Measurements from ENCODE around the gene KLF5.
"Not testable (repeated sequence)": the region's sequence is repeated elsewhere in the genome, so short reads cannot be mapped to it uniquely, and the experiment has no call there.

Gene KLF5

DNA sequence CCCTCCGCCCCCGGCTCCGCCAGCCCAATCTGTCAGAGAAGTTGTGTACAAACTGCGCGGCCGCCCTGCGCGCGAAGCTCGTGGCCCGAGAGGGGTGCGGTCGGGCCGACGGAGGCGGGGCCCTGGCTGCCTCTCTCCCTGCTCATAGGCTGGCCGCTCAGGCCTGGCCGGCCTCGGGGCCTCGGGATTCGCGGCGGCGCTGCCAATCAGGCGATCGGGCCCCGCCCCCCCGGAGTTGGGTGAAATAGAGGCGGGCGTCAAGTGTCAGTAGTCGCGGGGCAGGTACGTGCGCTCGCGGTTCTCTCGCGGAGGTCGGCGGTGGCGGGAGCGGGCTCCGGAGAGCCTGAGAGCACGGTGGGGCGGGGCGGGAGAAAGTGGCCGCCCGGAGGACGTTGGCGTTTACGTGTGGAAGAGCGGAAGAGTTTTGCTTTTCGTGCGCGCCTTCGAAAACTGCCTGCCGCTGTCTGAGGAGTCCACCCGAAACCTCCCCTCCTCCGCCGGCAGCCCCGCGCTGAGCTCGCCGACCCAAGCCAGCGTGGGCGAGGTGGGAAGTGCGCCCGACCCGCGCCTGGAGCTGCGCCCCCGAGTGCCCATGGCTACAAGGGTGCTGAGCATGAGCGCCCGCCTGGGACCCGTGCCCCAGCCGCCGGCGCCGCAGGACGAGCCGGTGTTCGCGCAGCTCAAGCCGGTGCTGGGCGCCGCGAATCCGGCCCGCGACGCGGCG, at the start of gene KLF5:
Gene KLF5 (plus strand): TSS at position 270 of the 724 bp plus-strand sequence. CDS start 323 bp downstream, at position 593.
- peak; percentile 81 for DNase-seq (ENCODE audit: low read depth)

DNA sequence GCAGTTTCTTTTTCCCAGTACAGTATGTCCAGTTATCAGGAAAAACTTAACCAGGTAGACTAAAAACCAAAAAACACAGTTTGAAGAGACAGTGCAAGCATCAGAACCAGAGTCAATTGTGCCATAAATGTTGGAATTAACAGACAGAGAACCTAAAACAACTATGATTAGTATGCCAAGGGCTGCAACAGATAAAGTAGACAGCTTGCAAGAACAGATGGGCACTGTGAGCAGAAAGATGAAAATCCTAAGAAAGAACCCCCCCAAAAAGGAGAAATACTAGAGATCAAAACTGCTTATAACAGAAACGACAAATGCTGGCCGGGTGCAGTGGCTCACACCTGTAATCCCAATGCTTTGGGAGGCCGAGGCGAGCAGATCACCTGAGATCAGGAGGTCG, 47.1 kb upstream of the KLF5 start:
- DNase-seq (ENCODE audit: low read depth): no peak

DNA sequence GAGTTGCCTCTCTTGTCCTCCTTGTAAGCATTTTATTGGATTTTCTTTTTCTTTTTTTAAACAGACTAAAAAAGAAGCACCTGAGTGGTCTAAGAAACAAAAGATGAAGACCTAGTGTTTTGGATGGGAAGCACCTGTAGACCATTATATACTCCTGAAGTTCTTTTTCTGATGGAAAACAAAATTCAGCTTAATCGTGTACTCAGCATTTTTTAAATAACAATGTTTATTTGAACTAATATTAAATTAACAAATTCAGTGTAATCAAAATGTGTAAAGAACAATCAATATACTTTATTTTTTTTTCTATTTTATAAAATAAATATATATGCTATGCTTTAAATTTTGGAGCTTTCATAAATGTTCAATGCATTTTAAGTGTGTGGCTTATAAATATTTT, 43.0 kb upstream of the KLF5 start:
- DNase-seq (ENCODE audit: low read depth): no peak

DNA sequence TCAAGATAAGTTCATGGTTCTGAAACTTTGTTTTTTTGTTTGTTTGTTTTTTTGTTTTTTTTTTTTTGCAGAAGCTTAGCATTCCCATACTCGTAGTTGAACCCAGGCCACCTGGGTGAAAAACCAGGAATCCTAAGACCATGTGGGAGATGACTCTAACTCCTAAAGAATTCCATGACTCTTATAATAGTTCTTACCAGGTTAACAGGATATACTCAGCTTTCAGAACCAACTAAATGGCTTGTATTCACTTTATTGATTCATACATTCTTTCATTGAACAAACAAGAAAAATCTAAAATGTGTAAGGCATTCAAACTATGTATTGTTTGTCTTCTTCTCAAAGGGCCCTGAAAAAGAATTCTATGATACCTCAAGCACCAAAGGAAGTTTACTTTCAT, 40.5 kb upstream of the KLF5 start:
- no peak for DNase-seq (ENCODE audit: low read depth)

DNA sequence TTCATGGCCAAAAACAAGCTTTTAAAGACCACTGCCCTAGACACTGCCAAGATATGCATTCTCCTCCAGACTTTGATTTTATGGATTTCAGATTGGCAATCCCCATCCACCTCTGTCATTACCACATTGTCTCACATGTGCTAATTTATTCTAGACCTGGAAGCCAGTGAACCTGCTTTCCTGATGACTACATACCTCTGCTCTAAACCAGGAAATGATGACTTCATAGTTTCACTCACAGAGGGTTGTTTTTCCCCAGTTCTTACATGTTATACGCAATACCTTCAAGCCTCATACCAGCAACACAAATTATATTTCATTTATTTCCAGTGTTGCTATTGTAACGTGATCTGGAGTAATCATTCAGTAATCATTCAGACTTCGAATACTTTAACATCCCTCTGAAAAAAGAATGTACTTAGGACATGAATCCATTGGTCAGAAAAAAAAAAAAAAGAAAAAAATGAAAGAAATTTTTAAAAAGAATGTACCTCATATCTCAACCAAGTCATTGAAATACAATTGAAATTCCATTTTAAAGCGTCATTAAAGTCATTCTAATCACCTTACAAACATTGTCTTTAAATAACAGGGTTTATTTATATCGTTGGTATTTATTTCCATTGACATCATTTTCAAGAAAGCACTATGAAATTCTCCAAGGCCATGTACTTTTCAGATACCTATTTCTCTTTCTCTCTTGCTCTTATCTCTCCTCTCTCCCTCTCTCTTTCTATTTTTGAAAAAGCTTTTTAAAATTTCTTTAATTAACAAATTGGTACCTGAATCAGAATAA, 33.4 kb upstream of the KLF5 start:
- DNase-seq (ENCODE audit: low read depth): no peak

DNA sequence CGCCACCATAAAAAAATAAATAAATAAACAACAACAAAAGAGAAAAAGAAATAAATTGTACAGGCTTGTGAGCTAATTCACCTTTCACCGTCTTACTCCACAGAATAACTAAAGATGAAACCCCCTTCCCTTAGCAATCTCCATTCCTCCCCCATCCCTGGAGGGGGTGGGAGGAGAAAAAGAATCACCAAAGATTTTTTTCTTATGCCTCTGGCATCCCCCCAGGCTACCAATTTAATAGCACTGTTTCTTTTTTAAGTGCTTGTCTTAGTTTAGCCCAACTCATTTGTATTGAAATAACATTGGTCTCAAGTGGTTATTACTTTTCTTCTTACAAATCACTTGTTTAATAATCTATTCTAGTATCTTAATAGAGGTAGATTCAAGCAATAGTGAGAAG, 23.9 kb upstream of the KLF5 start:
- no peak for DNase-seq (ENCODE audit: low read depth)

DNA sequence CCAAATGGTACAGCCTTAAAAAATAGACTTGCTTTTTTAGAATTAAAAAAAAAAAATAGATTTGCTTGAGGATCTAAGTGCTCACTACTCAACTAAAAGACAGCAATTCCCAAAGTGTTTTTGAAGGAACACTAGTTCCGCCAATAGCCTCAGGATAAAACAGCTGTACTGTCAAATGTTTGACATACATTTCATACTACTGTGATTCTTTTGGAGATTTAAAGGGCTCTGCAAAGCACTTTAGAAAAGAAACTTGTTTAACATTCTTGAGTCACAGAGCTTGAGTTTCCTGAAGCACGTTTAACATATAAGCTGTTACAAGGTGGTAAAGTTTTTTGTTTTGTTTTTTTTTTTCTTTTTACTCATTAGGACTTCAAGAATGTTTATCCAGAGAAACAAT, 23.1 kb upstream of the KLF5 start:
- no peak for DNase-seq (ENCODE audit: low read depth)

DNA sequence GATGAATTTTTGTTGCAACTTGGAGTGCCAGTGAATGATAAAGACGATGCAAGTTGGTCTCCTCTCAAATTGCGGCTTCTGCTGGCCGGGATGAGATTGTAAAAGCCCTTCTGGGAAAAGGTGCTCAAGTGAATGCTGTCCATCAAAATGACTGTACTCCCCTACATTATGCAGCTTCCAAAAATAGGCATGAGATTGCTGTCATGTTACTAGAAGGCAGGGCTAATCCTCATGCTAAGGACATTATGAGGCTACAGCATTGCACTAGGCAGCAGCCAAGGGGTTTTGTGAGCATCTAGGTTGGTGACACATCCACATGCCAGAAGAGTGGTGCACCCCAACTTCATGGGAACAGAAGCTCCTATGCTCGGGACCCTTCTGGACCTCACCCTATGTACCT, 22.2 kb upstream of the KLF5 start:
- no peak for DNase-seq (ENCODE audit: low read depth)

DNA sequence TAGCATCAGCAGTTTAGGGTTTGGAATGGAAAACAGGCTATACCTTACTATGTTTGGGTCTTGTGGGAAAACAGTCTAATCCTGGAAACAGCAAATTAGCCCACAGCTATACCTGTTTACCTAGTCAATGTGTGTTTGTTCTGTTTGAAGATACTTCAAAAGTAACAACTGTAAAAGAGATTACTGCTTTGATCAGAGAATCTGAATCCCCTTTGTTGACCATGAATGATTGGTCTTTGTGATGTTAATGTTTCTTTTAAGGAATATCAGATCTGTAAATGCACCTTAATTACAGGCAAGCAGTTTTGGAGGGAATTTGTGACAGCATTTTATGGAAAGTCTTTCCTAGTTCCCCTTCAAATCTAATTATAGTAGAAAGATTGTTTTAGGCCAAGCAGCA, 20.7 kb upstream of the KLF5 start:
- DNase-seq (ENCODE audit: low read depth): no peak

DNA sequence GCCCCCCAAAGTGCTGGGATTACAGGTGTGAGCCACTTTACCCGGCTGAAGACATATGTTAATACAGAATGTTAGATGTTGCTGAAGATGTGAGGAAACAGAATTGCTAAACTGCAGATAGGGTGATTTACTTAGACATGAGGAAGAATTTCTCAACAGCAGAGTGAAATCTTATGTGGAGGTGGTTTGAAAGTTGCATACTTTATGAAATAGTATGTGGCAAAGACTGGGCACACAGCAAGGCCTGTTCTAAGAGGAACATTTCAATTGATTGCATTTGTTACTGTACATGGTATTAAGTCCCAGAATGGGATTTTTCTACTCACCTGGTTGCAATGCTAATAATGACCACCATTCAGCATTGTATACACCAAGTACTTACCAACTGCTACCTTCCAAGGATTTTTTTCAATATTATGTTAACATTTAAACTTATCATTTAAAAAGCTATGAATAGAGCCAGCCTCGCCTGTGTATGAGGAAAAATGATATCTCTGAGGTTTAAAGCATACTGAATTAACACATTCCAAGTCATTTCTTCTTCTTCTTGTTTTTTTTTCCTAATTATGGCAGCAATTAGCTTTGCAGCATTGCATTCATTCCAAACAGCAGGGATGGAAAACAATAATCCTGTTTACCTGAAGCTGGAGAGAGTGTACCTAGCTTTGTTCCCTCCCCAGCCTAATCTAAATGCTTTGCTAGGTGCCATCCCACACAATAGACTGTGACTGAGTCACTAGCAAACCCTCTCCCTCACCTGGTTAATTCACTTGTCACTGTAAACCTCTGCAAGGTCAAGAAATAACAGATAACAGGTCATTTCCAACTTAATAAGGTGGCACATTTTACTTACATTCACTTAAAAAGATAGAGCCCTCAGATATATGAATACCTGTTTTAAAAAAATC, 19.4 kb upstream of the KLF5 start:
- no peak for DNase-seq (ENCODE audit: low read depth)

DNA sequence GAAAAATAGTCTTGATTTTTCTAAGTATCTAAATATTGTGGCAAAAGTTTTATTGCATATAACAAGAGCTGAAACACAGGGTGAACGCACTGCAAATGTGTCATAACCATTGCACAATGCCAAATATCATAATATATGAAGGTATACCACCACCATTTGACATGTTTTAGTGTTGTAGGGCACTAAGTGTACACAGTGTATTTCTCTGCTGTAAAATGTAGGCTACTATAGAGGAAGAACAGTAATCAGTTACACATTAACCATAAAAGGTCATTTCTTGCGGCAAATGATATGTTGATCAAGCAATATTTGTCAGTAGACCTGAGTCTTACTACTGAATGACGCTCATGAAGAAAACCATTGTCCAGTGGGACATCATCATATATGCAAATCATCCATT, 18.3 kb upstream of the KLF5 start:
- DNase-seq (ENCODE audit: low read depth): no peak

DNA sequence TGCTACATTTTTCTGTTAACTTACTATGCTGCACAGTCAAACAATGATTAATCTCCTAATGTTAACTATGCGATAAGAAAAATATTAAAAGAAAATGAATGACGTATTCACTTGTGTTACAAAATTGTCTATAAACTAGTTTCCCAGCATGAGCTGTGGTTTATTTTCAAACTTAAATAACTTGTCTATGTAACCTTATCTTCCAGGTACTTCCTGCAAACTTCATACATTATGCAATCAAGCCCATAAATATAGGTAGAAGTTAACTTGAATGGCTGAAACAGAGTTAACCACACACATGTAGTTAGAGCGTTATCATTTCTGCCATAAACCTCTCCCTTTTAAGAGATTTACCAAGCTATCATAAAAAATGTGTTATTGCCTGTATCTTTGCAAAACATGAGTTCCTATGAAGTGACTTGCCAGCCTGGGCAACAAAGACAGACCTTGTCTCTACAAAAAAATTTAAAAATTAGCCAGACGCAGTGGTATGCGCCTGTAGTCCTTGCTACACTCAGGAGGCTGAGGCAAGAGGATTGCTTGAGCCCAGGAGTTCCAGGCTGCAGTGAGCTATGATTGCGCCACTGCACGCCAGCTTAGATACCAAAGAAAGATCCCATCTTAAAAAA, 17.7 kb upstream of the KLF5 start:
- no peak for DNase-seq (ENCODE audit: low read depth)

DNA sequence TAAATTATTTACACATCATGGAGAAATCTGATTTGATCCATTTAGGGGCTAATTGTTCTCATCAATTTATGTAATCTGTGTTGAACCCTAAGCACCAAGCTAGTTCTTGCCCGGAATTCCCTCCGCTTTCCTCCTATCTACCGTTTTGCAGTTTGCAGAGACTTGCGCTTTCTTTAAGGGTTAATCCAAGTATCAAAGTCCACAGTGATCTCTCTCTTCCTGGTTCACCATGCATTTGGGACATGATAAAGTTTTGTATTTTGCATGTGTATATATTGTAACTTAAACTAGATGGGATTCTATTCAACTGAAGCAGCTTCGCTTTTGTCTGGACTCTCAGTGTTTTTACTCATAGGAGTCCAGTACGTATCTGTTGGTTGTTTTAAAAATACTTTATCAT, 13.8 kb upstream of the KLF5 start:
- no peak for DNase-seq (ENCODE audit: low read depth)

DNA sequence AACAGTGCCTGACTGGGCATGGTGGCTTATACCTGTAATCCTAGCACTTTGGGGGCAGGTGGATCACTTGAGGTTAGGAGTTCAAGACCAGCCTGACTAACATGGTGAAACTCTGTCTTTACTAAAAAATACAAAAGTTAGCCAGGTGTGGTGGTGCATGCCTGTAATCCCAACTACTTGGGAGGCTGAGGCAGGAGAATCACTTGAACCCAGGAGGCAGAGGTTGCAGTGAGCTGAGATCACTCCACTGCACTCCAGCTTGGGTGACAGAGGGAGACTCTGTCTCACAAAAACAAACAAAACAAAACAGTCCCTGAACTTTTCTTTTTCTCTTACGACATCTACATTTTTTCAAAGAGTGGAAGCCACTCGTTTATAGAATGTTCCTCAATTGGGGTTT, 10.2 kb upstream of the KLF5 start:
- not testable (repeated sequence) for DNase-seq (ENCODE audit: low read depth)

DNA sequence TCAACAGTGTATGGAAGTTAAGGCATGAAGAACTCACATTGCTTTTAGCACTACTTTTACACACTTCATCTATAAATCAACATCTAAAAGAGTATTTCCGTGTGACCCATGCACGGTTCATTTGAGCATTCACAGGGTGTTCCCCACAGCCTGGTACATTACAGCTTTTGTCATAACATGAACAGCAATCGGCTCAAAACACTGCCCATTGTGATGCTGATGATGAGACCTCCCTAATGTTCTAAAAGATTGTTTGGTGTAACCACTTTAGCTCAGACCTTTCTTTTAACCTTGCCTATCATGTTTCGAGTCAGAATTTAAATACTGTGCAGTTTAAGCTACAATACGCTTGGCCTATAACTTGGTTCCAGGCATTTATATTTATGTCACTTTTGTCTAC, 4.1 kb upstream of the KLF5 start:
- DNase-seq (ENCODE audit: low read depth): no peak

DNA sequence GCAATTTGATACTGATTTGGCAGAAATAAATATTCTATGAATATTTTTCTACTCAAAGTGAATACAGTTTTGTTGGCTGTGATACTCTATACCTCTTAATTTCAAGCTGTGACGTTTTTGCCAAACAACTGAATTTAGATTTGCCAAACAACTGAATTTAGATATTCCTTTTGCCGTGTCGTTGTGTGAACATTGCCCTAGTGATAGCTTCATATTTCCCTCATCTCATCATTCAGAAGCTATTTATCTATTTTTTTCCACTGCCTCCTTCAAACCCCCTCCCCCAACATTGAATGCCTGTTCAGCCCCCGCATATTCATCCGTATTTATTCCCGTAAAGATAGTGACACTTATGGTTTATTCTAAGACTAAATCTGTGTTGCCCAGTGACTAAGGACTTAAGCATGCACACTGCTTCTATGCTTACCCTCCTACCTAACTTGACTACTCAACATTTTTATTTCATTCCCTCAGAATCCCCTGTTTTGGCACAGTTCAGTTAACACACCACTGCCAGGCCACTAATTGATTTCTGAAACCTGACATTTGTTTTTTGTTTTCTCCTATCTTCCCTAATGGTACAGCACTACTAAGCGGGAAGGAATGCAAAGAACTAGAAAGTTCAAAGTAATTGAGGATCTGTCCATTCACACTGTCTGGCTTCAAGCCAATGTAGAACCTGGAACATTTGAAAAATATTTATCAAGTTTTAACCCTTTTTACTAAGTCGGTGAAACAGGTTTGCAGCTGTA, 2.8 kb upstream of the KLF5 start:
- no peak for DNase-seq (ENCODE audit: low read depth)

DNA sequence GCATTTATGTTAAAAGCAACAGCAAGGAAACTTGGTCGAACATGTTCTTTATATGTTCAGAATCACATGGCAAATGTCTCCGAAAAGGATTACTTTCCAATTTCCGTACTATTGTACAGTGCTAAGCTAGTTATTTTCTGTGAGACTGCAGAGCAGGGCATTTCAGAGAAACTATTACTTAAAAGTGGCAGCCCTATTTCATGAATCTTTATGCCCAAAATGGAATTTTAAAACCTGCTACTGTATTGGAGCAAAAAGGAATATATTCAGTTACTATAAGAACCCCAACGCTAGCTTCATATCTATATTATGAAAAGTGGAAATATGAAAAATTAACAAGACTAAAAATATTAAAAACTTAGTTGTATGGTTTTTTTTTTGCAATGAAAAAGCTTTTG, 2.2 kb upstream of the KLF5 start:
- no peak for DNase-seq (ENCODE audit: low read depth)

DNA sequence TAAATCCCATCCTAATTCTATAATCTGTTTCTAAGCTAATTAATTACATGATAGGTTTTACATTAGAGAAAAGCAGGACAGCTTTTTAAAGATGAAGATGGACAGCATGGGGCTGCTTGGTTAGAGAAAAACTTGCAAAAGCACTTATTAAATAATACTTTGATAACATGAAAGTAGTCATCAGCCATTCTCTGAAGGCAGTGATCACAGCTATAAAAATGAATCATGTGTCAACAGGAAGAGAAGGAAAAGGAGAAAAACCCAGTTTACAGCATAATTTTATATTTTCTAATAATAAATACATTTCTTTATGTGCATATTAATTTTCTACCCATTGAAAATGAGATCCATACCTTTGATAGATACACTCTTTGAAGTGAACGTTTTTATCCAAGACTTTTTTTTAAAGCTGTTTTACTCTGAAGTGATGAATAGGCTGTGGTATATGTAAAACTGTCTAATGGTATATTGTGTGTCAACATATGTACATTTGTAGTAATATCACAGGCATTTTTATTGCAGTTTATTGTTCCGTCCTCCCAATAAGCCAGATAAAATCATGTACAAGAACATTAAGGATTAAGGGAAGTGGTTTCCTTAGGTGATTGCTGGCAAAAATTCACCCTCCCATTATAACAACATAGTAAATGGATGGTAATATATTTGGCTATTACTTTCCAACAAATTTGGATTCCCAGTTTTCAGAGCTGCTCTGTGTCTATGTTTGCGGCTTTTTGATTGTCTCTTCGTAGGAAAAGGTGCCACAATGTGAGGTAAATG, 1.3 kb upstream of the KLF5 start:
- DNase-seq (ENCODE audit: low read depth): no peak

DNA sequence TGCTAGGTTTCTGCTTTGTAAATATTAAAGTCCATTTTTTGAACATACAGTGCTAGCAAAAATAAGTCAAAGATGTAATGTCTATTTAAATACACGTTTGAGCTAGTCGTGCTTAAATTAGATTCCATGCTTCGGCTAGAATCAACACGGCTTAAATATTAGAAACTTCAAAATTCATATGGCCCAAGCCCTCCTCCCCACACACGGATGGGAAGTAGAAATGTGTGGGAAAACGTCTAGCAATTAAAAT, 816 bp upstream of the KLF5 start:
- no peak for DNase-seq (ENCODE audit: low read depth)

DNA sequence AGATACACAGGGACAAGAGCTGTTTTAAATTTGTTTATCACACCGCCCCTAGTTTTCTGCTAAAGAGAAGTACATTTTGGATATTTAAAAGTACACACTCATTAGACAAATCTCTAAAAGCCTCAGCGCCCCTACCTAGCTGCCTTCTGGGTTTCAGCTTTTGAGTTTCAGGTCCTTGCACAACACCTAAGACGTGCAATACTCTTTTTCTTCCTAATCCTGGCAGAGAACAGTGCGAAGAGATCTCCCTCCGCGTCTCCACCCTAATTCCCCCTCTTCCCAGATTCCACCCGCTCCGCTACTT, 421 bp upstream of the KLF5 start:
- no peak for DNase-seq (ENCODE audit: low read depth)
